Measurements from ENCODE around the gene CSNK1G3.

CSNK1G3 gene

GRCh38 chr5:123651234-123651633 lies 139.3 kb downstream of the CSNK1G3 start:
- DNase-seq, result no peak

- no peak for DNase-seq
These were observed 147.0 kb downstream of the CSNK1G3 start for GRCh38 chr5:123659011-123659410.

- DNase-seq, result no peak
These were observed 147.5 kb downstream of the CSNK1G3 start for GRCh38 chr5:123659495-123659894.

- DNase-seq, result no peak
These were observed 153.0 kb downstream of the CSNK1G3 start for GRCh38 chr5:123664961-123665360.

- DNase-seq, result no peak
These were observed 153.9 kb downstream of the CSNK1G3 start for GRCh38 chr5:123665822-123666371.

Data from hematopoietic multipotent progenitor cell treated with erythropoietin and hydrocortisone succinate and interleukin-3 and kit ligand, for 6 days (in vitro differentiated cells).